Measurements from ENCODE around the gene ZNF292. TPM values are rescaled to one million over a fixed set of nuclear protein-coding genes. Genes with fewer than 3 reads are reported as not detected.

Gene ZNF292
- total RNA-seq, 2 donors from 2014 or later, result 31.5 to 46.8 TPM

DNA sequence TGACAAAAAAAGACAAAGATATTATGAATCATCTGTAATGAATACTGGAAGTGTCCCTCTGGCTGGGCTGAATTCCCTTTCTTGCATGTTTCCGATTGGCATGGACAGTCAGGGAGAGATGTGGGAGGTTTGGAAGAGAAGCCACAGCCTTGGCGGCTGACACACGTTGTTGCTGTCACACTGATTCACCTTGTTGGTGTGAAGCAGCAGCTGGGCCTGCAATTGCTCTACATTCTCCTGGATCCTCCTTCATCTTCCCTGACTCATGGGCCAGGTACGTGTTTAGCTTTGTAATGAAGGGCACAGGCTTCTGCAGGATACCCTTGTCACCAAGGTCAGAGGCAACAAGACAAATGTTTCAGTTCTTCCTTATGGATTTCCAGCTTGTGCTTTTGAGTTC, 153.6 kb downstream of the ZNF292 start:
- Histone ChIP-seq H3K36me3 (no peaks in the 10 kb centered on the region), H3K4me1 (ENCODE audit: control insufficient read depth in 1 of 2, low read depth in 2 of 2) (no peaks in the 10 kb centered on the region), H3K9me3 (no peaks in the 10 kb centered on the region), H3K27me3 (replicated peaks; ENCODE audit: insufficient read depth) (no peaks in the 10 kb centered on the region), H3K27ac (no peak overlapping the region), H3K4me3 (no peak overlapping the region)
- ATAC-seq (ENCODE audit: insufficient number of reproducible peaks, low FRiP score, low read depth), result no peak
- TF ChIP-seq, protein P1, sequence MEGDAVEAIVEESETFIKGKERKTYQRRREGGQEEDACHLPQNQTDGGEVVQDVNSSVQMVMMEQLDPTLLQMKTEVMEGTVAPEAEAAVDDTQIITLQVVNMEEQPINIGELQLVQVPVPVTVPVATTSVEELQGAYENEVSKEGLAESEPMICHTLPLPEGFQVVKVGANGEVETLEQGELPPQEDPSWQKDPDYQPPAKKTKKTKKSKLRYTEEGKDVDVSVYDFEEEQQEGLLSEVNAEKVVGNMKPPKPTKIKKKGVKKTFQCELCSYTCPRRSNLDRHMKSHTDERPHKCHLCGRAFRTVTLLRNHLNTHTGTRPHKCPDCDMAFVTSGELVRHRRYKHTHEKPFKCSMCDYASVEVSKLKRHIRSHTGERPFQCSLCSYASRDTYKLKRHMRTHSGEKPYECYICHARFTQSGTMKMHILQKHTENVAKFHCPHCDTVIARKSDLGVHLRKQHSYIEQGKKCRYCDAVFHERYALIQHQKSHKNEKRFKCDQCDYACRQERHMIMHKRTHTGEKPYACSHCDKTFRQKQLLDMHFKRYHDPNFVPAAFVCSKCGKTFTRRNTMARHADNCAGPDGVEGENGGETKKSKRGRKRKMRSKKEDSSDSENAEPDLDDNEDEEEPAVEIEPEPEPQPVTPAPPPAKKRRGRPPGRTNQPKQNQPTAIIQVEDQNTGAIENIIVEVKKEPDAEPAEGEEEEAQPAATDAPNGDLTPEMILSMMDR (IDR thresholded peaks at IDR 0.05), result no peak
- no peak for DNase-seq (ENCODE audit: low spot score)

DNA sequence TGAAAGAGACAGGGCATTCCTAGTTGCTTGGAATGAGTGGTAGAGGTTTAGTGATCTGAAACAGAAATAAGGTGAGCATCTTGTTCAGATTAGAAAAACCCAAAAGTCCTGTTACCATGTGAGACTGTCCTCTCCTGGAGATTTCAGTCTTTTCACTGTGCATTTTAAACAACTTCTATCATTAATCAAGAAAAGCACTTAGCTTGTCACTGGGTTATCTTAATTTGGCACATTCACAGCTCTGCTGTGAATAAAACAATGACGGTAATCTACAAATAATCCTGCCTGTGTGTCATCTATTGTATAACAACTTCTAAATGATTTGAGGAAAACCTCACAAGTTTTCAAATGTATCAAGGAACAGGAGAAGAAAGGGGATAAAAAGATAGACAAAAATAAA, 157.5 kb downstream of the ZNF292 start:
- Histone ChIP-seq H3K9me3 (no peaks in the 10 kb centered on the region), H3K27ac (no peak overlapping the region), H3K36me3 (no peaks in the 10 kb centered on the region), H3K4me1 (ENCODE audit: control insufficient read depth in 1 of 2, low read depth in 2 of 2) (no peaks in the 10 kb centered on the region), H3K4me3 (no peak overlapping the region), H3K27me3 (replicated peaks; ENCODE audit: insufficient read depth) (no peaks in the 10 kb centered on the region)
- no peak for ATAC-seq (ENCODE audit: insufficient number of reproducible peaks, low FRiP score, low read depth)
- TF ChIP-seq, protein P1 (IDR thresholded peaks at IDR 0.05), result no peak
- no peak for DNase-seq (ENCODE audit: low spot score)

Other genes starting within 250 kb of the ZNF292 start
- not detected for gene HTR1E, start 218.0 kb upstream of the ZNF292 start, total RNA-seq
- gene CGA, start 60.5 kb upstream of the ZNF292 start, total RNA-seq, result not detected
- 1 to 10 TPM; 4.3 to 9.0 TPM for gene SMIM8, start 167.0 kb downstream of the ZNF292 start, total RNA-seq
- gene GJB7, start 173.7 kb downstream of the ZNF292 start, total RNA-seq, result not detected
- gene C6orf163, start 189.2 kb downstream of the ZNF292 start, total RNA-seq, result 1 to 10 TPM; 4.7 to 4.9 TPM

Measured in thoracic aorta (tissue), 2 donors.